Activated CD8-positive, alpha-beta memory T cell treated with anti-CD3 and anti-CD28 coated beads, Interleukin-2, amount 10 ng/mL, durations not matched to agents 7 days and 5 days (primary cell): ENCODE results near the gene LAMB2. TPM values are rescaled to one million over a fixed set of nuclear protein-coding genes. Genes with fewer than 3 reads are reported as not detected.

ENCODE experiments used
- ATAC-seq: fragments of 150-1000 bp; cut with Tn5 transposase; one replicate; pipeline ENCODE4 v1.10.0; 2021; ENCODE audit warnings: moderate library complexity
- CTCF ChIA-PET: fragments of 350-600 bp; sonication (Branson Sonifier 250); formaldehyde crosslinking; loops from one replicate; lab custom pipeline; 2021; ENCODE audit warnings: antibody characterized with exemption; lab: Charles Lee
- DNase-seq: peaks from one replicate; pipeline ENCODE4 v3.0.0-alpha.2; 2020
- H3K27ac Mint-ChIP-seq: one replicate; pipeline ENCODE4 v1.8.0; 2021; ENCODE audit warnings: mild to moderate bottlenecking, mixed read lengths
- H3K27me3 Mint-ChIP-seq: one replicate; pipeline ENCODE4 v1.8.0; 2021; ENCODE audit warnings: mixed read lengths
- H3K36me3 Mint-ChIP-seq: one replicate; pipeline ENCODE4 v1.8.0; 2021; ENCODE audit warnings: mild to moderate bottlenecking, mixed read lengths
- H3K4me1 Mint-ChIP-seq: one replicate; pipeline ENCODE4 v1.8.0; 2021; ENCODE audit warnings: mixed read lengths
- H3K4me3 Mint-ChIP-seq: one replicate; pipeline ENCODE4 v1.8.0; 2021; ENCODE audit warnings: mild to moderate bottlenecking, moderate library complexity, mixed read lengths
- H3K9me3 Mint-ChIP-seq: one replicate; pipeline ENCODE4 v1.8.0; 2022; ENCODE audit warnings: low read depth, mixed read lengths
- total RNA-seq, 2 experiments: library from RNA; stranded (reverse); gene quantifications; one replicate each; pipeline ENCODE4 v1.2.3, GENCODE V29; 2021

LAMB2 gene
- total RNA-seq, 2 experiments from 2014 or later: not detected

GRCh38 chr3:49153349-49153912 is 20.6 kb upstream of the LAMB2 start:
- Mint-ChIP-seq H3K27ac (no peak overlapping the region), H3K27me3 (no peaks in the 10 kb centered on the region), H3K36me3 (no peaks in the 10 kb centered on the region), H3K4me1 (peaks cover 2% of the 10 kb centered on the region), H3K9me3 (no peaks in the 10 kb centered on the region), H3K4me3 (no peak overlapping the region)
- ATAC-seq: no peak
- no peak for DNase-seq
- CTCF ChIA-PET: interaction anchor here (0.9 to 1.2 kb wide), 3 partner anchors 32 to 166 kb away, joined by 3 to 4 read pairs (median 3); partner anchors contain the start of gene USP19

GRCh38 chr3:49151610-49152009 is 18.8 kb upstream of the LAMB2 start:
- H3K9me3 Mint-ChIP-seq: no peaks in the 10 kb centered on the region
- H3K4me3 Mint-ChIP-seq: no peak overlapping the region
- CTCF ChIA-PET: no interaction called here
- H3K4me1 Mint-ChIP-seq: no peaks in the 10 kb centered on the region
- H3K27ac Mint-ChIP-seq: no peak overlapping the region
- H3K27me3 Mint-ChIP-seq: no peaks in the 10 kb centered on the region
- ATAC-seq: no peak
- no peak for DNase-seq
- no peaks in the 10 kb centered on the region for H3K36me3 Mint-ChIP-seq

- no peaks in the 10 kb centered on the region for H3K4me1 Mint-ChIP-seq
- ATAC-seq (no peak), DNase-seq (no peak)
- CTCF ChIA-PET: no interaction called here
- H3K4me3 Mint-ChIP-seq: no peak overlapping the region
- no peaks in the 10 kb centered on the region for H3K9me3 Mint-ChIP-seq
- no peak overlapping the region for H3K27ac Mint-ChIP-seq
- H3K27me3 Mint-ChIP-seq: no peaks in the 10 kb centered on the region
- H3K36me3 Mint-ChIP-seq: no peaks in the 10 kb centered on the region
Measured at GRCh38 chr3:49148159-49148558, 15.3 kb upstream of the LAMB2 start.

GRCh38 chr3:49140080-49140479 is 7.2 kb upstream of the LAMB2 start:
- CTCF ChIA-PET: no interaction called here
- peaks cover 3% of the 10 kb centered on the region for H3K27me3 Mint-ChIP-seq
- no peak for ATAC-seq
- DNase-seq: no peak
- H3K4me1 Mint-ChIP-seq: peaks cover 6% of the 10 kb centered on the region
- H3K9me3 Mint-ChIP-seq: peaks cover 3% of the 10 kb centered on the region
- no peak overlapping the region for H3K27ac Mint-ChIP-seq
- no peaks in the 10 kb centered on the region for H3K36me3 Mint-ChIP-seq
- H3K4me3 Mint-ChIP-seq: no peak overlapping the region

GRCh38 chr3:49135499-49135898 is 2.6 kb upstream of the LAMB2 start:
- Mint-ChIP-seq H3K4me1 (no peaks in the 10 kb centered on the region), H3K27ac (no peak overlapping the region), H3K36me3 (no peaks in the 10 kb centered on the region), H3K4me3 (no peak overlapping the region), H3K27me3 (peaks cover 6% of the 10 kb centered on the region), H3K9me3 (no peaks in the 10 kb centered on the region)
- ATAC-seq (no peak), DNase-seq (no peak)
- CTCF ChIA-PET: no interaction called here

GRCh38 chr3:49134471-49135265 is 1.8 kb upstream of the LAMB2 start:
- H3K4me1 Mint-ChIP-seq: no peaks in the 10 kb centered on the region
- ATAC-seq: no peak
- no peaks in the 10 kb centered on the region for H3K9me3 Mint-ChIP-seq
- H3K4me3 Mint-ChIP-seq: no peak overlapping the region
- no peak overlapping the region for H3K27ac Mint-ChIP-seq
- CTCF ChIA-PET: interaction anchor here (0.5 kb wide), 1 partner anchor 947 kb away, joined by 3 read pairs; no protein-coding TSS in a partner anchor
- no peak for DNase-seq
- no peaks in the 10 kb centered on the region for H3K36me3 Mint-ChIP-seq
- H3K27me3 Mint-ChIP-seq: peaks cover 3% of the 10 kb centered on the region

GRCh38 chr3:49133226-49133951 is 539 bp upstream of the LAMB2 start:
- Mint-ChIP-seq H3K9me3 (no peaks in the 10 kb centered on the region), H3K27ac (no peak overlapping the region), H3K36me3 (no peaks in the 10 kb centered on the region), H3K27me3 (peaks cover 3% of the 10 kb centered on the region), H3K4me1 (no peaks in the 10 kb centered on the region), H3K4me3 (no peak overlapping the region)
- CTCF ChIA-PET: no interaction called here
- ATAC-seq: no peak
- no peak for DNase-seq

GRCh38 chr3:49132073-49132436 is 795 bp downstream of the LAMB2 start:
- CTCF ChIA-PET: interaction anchor here (0.6 to 0.7 kb wide), 2 partner anchors 26 to 464 kb away, joined by 3 read pairs; no protein-coding TSS in a partner anchor
- no peaks in the 10 kb centered on the region for H3K4me1 Mint-ChIP-seq
- no peaks in the 10 kb centered on the region for H3K9me3 Mint-ChIP-seq
- H3K27ac Mint-ChIP-seq: no peak overlapping the region
- H3K4me3 Mint-ChIP-seq: no peak overlapping the region
- DNase-seq (no peak), ATAC-seq (no peak)
- peaks cover 3% of the 10 kb centered on the region for H3K27me3 Mint-ChIP-seq
- no peaks in the 10 kb centered on the region for H3K36me3 Mint-ChIP-seq

- DNase-seq (no peak), ATAC-seq (no peak)
- Mint-ChIP-seq H3K27ac (no peak overlapping the region), H3K4me1 (no peaks in the 10 kb centered on the region), H3K36me3 (no peaks in the 10 kb centered on the region), H3K27me3 (peaks cover 3% of the 10 kb centered on the region), H3K9me3 (no peaks in the 10 kb centered on the region), H3K4me3 (no peak overlapping the region)
- CTCF ChIA-PET: interaction anchor here (0.6 kb wide), 1 partner anchor 464 kb away, joined by 3 read pairs; no protein-coding TSS in a partner anchor
Measured at GRCh38 chr3:49131576-49131975, 1.3 kb downstream of the LAMB2 start.

GRCh38 chr3:49131040-49131439 is 1.8 kb downstream of the LAMB2 start:
- DNase-seq (no peak), ATAC-seq (no peak)
- no peak overlapping the region for H3K27ac Mint-ChIP-seq
- peaks cover 3% of the 10 kb centered on the region for H3K27me3 Mint-ChIP-seq
- H3K9me3 Mint-ChIP-seq: no peaks in the 10 kb centered on the region
- no peaks in the 10 kb centered on the region for H3K4me1 Mint-ChIP-seq
- H3K4me3 Mint-ChIP-seq: no peak overlapping the region
- H3K36me3 Mint-ChIP-seq: no peaks in the 10 kb centered on the region
- CTCF ChIA-PET: no interaction called here

- H3K27me3 Mint-ChIP-seq: no peaks in the 10 kb centered on the region
- H3K4me3 Mint-ChIP-seq: no peak overlapping the region
- DNase-seq (no peak), ATAC-seq (no peak)
- CTCF ChIA-PET: no interaction called here
- no peaks in the 10 kb centered on the region for H3K36me3 Mint-ChIP-seq
- H3K27ac Mint-ChIP-seq: no peak overlapping the region
- peaks cover 7% of the 10 kb centered on the region for H3K4me1 Mint-ChIP-seq
- H3K9me3 Mint-ChIP-seq: no peaks in the 10 kb centered on the region
Measured at GRCh38 chr3:49124991-49125670, 7.7 kb downstream of the LAMB2 start.

- DNase-seq: no peak
- no peaks in the 10 kb centered on the region for H3K27me3 Mint-ChIP-seq
- H3K4me3 Mint-ChIP-seq: no peak overlapping the region
- H3K27ac Mint-ChIP-seq: no peak overlapping the region
- H3K36me3 Mint-ChIP-seq: no peaks in the 10 kb centered on the region
- no peaks in the 10 kb centered on the region for H3K9me3 Mint-ChIP-seq
- CTCF ChIA-PET: no interaction called here
- H3K4me1 Mint-ChIP-seq: peaks cover 14% of the 10 kb centered on the region
- ATAC-seq: no peak
Measured at GRCh38 chr3:49124203-49124602, 8.6 kb downstream of the LAMB2 start.

GRCh38 chr3:49123687-49124086 is 9.2 kb downstream of the LAMB2 start:
- H3K36me3 Mint-ChIP-seq: no peaks in the 10 kb centered on the region

More at GRCh38 chr3:49123687-49124086, 9.2 kb downstream of the LAMB2 start:
- H3K4me1 Mint-ChIP-seq: peaks cover 20% of the 10 kb centered on the region
- DNase-seq: no peak
- CTCF ChIA-PET: interaction anchor here (0.8 kb wide), 1 partner anchor 136 kb away, joined by 3 read pairs; no protein-coding TSS in a partner anchor
- no peaks in the 10 kb centered on the region for H3K9me3 Mint-ChIP-seq
- no peak overlapping the region for H3K4me3 Mint-ChIP-seq
- ATAC-seq: no peak
- no peak overlapping the region for H3K27ac Mint-ChIP-seq
- H3K27me3 Mint-ChIP-seq: no peaks in the 10 kb centered on the region
